H1 (cell line): ENCODE results near the gene SYNPR.

Source experiments
- ATF3 ChIP-seq: IDR thresholded peaks from 2 replicates; pipeline ENCODE4 v1.6.1; 2011; ENCODE audit warnings: low read depth, mild to moderate bottlenecking, low read length; ENCODE audit not compliant: insufficient read depth
- CREB1 ChIP-seq: IDR thresholded peaks from 2 replicates; pipeline ENCODE4 v1.6.1; 2012; ENCODE audit warnings: inconsistent platforms
- CTCF ChIP-seq, 3 experiments: IDR thresholded peaks; 1 replicate in 2 of 3; 2 replicates in 1 of 3; pipeline versions ENCODE4 v1.5.1 to v1.6.1; 2011; ENCODE audit warnings: low read length in 3 of 3, mild to moderate bottlenecking in 3 of 3, inconsistent platforms in 2 of 3, low read depth in 1 of 3, moderate library complexity in 1 of 3; ENCODE audit not compliant: insufficient read depth in 1 of 3; ENCODE audit errors: control extremely low read depth in 1 of 3
- EP300 ChIP-seq, 2 experiments: IDR thresholded peaks; 1 replicate in 1 of 2; 2 replicates in 1 of 2; pipeline ENCODE4 v1.6.1; 2011 to 2012; ENCODE audit warnings: low read depth in 2 of 2, low read length in 2 of 2, mild to moderate bottlenecking in 2 of 2, borderline replicate concordance in 1 of 2, inconsistent platforms in 1 of 2, moderate library complexity in 1 of 2
- EZH2 ChIP-seq: fragments of 200-600 bp; sonication (generic); IDR thresholded peaks from 2 replicates; pipeline ENCODE4 v1.7.1; 2012; ENCODE audit warnings: low read depth, mild to moderate bottlenecking, moderate library complexity, low read length, inconsistent platforms; ENCODE audit not compliant: severe bottlenecking
- GABPA ChIP-seq: IDR thresholded peaks from 2 replicates; pipeline ENCODE4 v1.6.1; 2011; ENCODE audit warnings: mild to moderate bottlenecking, low read length, moderate library complexity, borderline replicate concordance; ENCODE audit not compliant: insufficient read depth
- JUND ChIP-seq: IDR thresholded peaks from 2 replicates; pipeline ENCODE4 v1.6.1; 2011; ENCODE audit warnings: mild to moderate bottlenecking, improper control_type of control experiment, low read length
- POLR2A ChIP-seq, 2 experiments: IDR thresholded peaks; 1 replicate in 1 of 2; 2 replicates in 1 of 2; pipeline ENCODE4 v1.6.1; 2011; ENCODE audit warnings: low read depth in 2 of 2, low read length in 2 of 2, mild to moderate bottlenecking in 2 of 2; ENCODE audit errors: control extremely low read depth in 1 of 2
- RAD21 ChIP-seq, 2 experiments: IDR thresholded peaks in 1 of 2; conservative IDR thresholded peaks in 1 of 2; 2 replicates each; pipeline ENCODE4 v1.6.1; 2011; ENCODE audit warnings: low read depth in 2 of 2, low read length in 2 of 2, improper control_type of control experiment in 1 of 2, inconsistent platforms in 1 of 2, mild to moderate bottlenecking in 1 of 2, moderate library complexity in 1 of 2
- TAF1 ChIP-seq: IDR thresholded peaks from 2 replicates; pipeline ENCODE4 v1.6.1; 2011; ENCODE audit warnings: mild to moderate bottlenecking, low read depth, low read length

GRCh38 chr3:63296249-63296648 lies 18.1 kb downstream of the SYNPR start:
- TF ChIP-seq JUND (no peak), EZH2 (no peak), CTCF (IDR thresholded peaks at IDR 0.05; ENCODE audit: control extremely low read depth in 1 of 3, insufficient read depth in 1 of 3, low read depth in 1 of 3, low read length in 3 of 3) (no peak), EP300 (IDR thresholded peaks at IDR 0.05; ENCODE audit: borderline replicate concordance in 1 of 2, low read depth in 2 of 2, low read length in 2 of 2) (no peak), ATF3 (no peak), TAF1 (no peak), CREB1 (no peak), RAD21 (IDR thresholded peaks at IDR 0.05 in 1 of 2, conservative IDR thresholded peaks at IDR 0.05 in 1 of 2; ENCODE audit: low read depth in 2 of 2, low read length in 2 of 2) (no peak), POLR2A (IDR thresholded peaks at IDR 0.05; ENCODE audit: control extremely low read depth in 1 of 2, low read depth in 2 of 2, low read length in 2 of 2) (no peak), GABPA (no peak)
